Hindlimb muscle (tissue), 1 donor: ENCODE measurements around the gene SUSD1. TPM values are rescaled to one million over a fixed set of nuclear protein-coding genes. Genes with fewer than 3 reads are reported as not detected.

ENCODE experiments used
- DNase-seq: peaks from one replicate; pipeline ENCODE4 v3.0.0-alpha.2; 2013
- polyA plus RNA-seq: library from polyadenylated mRNA; unstranded; fragments of 120-200 nt; gene quantifications from one replicate; pipeline ENCODE4 v1.2.1, GENCODE V29; 2013; ENCODE audit not compliant: insufficient read length

The SUSD1 gene
- polyA plus RNA-seq, 1 donor = 8.5 TPM

GRCh38 chr9:112038017-112038408 is 137.1 kb downstream of the SUSD1 start:
- DNase-seq = no peak

DNA sequence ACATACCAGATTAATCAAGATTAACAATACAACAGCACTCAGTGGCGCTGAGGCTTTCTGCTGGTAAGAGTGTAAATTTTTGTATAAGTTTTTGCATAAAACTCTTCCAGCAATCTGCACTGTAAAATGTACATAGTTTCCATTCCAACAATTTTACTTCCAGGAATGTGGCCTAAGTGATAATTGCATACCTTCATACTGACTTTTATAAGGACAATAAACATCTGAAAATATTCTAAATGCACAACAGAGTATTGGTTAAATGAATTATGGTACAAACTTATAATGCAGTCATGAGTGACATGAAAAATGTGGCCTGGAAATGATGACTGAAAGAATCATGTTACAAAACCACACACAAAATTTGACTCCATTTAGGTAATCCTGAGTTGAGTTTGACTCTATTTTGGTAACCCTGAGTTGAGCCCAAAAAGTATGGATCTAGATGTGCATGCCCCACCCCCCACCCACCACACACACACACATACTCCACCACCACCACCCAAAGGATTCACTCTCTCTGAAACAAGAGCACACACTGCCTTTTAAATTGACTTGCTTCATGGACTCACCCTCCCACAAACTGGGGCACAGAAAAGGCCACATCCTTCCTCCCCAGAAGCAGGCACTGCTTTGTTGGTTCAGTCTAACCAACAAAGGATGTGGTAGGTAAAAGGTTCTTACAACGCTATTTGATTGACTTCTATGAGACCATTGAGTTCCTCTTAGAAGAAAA is 137.6 kb downstream of the SUSD1 start:
- DNase-seq = no peak

DNA sequence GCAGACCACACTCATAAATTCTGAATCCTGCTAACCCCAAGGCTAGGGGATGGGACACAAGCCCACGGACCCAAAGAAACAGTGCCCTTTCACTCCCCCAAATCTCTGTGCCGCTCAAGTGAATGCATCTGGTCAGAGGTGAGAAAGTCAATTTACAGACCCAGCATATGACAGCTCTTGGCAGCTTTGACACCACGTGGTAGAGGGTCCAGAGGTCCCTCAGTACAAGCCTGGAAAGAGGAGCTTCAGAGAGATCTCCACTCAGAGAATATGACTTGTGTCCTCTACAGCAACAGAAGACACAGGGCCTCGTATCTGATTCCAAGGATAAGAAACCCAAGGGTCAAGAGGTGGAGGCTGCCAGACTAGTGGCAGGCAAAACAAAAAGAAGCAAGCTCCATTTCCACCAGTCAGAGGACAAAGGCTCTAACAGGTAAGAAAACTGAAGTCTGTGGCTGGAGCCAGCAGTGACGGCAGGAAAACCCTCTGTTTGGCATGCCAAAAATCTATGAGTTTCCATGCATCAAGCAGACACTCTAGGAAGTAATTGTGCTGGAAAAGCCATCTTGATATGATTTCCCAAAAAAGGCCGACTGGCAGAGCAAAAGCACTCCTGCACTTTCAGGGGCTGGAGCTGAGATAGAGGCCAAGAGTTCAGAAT is 139.8 kb downstream of the SUSD1 start:
- no peak for DNase-seq

- no peak for DNase-seq
These were observed 140.9 kb downstream of the SUSD1 start for GRCh38 chr9:112034216-112034611.

DNA sequence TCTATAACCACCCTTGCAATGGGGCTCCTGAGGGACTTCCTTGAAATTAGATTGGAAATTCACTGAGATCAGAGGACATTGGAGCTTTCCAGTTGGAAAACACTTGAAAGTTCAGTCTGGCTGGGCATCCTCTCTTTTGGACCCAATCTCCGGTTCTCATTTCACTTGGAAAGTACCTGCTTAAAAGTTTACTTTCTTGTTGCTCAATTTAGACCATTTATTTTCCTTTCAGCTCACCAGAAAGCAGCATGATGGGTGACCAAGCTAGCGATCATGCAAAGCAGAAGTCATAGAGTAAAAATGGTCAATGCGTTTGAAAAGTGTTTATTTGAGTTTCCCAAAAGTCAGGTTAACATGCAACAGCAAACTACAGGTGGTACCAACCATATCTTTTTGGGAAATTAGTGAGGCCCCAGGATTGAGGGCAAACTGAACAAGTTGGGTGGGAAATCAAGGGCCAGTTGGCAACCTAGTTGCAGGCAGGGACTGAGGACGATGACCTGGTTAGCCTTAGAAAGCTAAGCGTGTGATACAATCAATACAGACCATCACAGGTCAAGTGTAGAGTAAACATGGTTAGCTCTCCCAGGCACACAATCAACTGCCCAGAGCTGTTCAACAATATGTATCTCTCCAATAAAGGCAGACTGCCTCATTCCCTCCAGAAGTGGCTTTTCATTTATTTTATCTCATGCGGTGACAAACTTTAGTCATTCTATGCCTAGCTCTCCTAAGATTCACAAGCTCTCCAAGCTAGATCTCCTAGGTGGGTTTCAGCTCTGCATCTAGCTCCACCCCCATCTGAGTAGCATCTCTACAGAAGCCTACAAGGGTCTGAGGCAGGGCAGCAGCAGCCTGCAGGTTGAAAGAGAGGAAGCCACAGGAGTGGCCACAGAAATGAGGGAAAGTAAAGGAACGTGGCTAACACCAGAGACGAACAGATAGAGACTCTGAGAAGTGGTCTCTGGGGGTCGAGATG is 141.6 kb downstream of the SUSD1 start:
- no peak for DNase-seq

DNA sequence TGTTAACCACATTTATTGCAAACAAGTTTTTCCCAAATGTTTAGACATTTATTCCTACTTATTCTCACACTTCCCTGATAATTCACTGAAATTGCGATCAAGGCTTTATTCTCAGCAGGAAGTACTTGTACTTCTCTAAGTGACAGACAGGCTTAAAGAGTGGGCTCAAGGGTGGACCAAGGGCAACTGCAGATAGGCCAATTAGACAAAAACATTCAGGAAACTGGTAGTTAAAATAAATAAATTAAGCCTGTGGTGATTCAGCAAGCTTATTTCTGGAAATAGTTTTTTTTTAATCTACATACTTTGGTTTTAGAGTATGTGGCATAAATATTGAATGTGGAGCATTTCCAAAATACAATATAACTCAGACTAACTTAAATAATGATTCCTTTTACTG is 142.4 kb downstream of the SUSD1 start:
- no peak for DNase-seq

DNA sequence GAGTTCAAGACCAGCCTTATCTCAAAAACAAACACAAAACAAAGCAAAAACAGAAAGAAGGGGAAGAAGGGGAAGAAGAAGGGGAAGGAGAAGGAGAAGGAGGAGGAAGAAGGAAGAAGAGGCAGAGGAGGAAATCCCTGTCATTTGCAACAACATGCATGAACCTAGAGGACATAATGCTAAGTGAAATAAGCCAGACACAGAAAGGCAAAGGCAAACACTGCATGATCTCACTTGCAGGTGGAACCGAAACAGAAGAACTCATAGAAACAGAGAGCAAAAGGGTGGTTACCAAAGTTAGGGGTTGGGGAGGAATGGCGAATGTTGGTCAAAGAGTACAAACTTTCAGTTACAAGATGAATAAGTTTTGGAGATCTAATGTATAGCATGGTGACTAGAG is 143.1 kb downstream of the SUSD1 start:
- DNase-seq = no peak

DNA sequence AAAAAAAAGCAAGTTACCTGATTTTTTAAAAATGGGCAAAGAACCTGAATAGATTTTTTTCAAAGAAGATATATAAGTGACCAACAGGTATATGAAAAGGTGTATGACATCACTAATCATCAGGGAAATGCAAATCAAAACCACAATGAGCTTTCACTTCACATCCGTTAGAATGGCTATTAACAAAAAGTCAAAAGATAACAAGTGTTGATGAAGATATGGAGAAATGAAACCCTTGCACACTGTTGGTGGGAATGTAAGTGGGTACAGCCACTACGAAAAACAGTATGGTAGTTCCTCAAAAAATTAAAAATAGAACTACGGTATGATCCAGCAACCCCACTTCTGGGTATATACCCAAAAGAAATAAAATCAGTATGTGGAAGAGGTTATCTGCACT is 143.7 kb downstream of the SUSD1 start:
- no peak for DNase-seq

DNA sequence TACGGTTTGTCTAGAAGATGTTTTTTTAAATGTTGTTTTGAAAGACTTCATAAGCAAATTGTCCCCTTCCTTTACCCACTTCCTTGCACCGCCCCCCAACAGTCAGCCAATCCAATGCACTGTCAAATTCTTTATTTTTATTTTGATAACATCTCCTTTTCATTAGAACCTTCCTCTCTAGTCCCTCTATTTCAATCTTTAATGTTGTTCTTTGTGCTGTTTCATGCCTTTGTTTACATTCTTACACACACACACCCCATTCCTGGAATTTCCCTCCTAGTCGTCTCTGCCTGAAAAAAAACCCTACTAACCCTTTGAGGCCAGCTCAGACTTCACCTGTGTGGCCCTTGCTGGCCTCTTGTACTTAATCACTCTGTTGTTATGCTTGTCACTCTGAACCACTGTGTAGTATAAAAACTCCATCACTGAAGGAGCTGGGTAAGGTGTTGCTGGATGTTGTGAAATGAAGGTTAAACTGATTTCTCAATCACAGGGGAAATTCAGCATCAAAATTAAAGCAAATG is 145.1 kb downstream of the SUSD1 start:
- DNase-seq = no peak

DNA sequence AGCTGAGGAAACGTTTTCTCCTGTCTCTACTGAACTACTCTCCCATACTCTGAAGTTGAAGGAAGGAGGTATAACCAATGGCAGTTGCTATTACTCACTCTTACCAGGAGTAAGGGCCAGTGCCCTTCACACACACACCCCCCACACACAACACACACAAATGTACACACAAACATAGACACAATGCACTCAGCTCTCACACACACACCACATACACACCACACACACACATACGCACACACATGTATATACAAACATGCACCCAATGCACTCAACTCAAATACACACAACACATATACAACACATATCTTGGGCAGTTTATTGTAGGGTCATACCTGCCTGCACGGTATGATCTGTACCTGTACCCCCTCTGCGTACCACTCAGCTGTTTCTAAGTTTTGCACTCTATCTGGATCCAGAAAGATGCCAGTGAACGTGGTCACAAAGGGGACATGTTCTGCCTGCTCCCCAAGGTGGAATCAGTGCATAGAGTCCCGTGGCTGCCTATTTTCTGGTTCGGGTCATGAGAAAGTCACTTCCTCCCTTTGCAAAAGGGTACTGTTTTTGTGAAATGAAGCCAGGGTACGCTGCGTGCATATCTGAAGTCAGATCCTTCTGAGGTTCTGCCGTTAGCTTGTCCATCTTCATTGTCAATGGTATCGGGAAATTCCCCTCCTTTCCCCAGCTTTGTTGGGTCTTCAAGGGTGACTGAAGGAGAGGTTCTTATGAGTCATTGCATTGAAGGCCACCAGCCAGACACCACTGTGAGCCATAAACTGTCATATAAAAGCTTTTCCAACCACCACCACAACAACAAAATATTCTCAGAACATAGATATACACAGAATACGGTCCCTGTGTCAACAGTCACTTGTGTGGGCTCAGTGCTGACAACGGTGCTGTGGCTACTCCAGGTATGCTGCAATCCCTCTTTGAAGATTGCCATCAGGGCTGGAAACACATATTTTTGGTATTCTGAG is 146.6 kb downstream of the SUSD1 start:
- DNase-seq = no peak

GRCh38 chr9:112025850-112026249 is 149.2 kb downstream of the SUSD1 start:
- DNase-seq = no peak

DNA sequence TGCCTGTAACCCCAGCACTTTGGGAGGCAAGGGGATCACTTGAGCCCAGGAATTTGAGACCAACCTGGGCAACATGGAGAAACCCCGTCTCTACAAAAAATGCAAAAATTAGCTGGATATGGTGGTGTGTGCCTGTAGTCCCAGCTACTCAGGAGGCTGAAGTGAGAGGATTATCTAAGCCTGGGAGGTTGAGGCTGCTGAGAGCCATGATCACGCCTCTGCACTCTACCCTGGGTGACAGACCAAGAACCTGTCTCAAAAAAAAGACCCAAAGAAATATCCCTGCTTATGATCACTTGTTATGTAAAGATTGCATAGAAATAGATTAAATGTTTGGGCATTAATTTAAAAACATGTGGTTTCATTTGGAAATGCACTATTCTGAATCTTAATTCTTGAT is 153.4 kb downstream of the SUSD1 start:
- DNase-seq = no peak

DNA sequence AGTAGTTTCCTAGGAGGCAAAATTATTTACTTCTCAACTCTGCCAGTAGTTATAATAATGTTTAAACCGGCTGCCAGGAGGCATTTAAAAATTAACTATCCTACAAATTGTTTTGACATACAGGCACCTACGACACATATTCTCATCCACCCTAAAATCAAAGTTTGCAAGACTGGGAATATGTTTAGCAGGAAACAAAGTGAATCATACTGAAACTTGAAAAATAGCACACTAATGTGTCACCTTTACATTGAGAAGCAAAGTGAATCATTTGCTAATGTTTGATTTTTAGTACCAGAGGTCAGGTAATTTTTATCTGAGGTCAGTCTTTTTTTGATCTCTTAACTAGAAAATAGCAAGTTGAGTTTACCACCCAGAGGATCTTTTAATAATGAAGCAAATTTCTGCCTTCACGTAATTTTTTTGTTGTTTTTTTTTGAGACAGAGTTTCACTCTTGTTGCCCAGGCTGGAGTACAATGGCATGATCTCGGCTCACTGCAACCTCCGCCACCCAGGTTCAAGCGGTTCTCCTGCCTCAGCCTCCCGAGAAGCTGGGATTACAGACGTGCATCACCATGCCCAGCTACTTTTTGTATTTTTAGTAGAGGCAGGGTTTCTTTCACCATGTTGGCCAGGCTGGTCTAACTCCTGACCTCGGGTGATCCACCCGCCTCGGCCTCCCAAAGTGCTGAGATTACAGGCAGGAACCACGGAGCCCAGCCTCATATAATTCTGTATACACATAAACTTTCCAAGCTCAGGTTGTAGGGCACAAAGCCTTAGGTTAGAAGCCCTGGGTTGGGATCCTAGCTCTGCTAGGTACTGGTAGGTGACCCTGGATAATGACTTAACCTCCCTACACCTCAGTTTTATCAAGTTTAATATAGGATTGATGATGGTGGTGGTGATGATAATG is 154.2 kb downstream of the SUSD1 start:
- DNase-seq = no peak

- no peak for DNase-seq
These were observed 157.2 kb downstream of the SUSD1 start for GRCh38 chr9:112017878-112018277.

GRCh38 chr9:112015736-112016135 is 159.4 kb downstream of the SUSD1 start:
- no peak for DNase-seq

- DNase-seq = no peak
These were observed 159.9 kb downstream of the SUSD1 start for GRCh38 chr9:112015149-112015548.

DNA sequence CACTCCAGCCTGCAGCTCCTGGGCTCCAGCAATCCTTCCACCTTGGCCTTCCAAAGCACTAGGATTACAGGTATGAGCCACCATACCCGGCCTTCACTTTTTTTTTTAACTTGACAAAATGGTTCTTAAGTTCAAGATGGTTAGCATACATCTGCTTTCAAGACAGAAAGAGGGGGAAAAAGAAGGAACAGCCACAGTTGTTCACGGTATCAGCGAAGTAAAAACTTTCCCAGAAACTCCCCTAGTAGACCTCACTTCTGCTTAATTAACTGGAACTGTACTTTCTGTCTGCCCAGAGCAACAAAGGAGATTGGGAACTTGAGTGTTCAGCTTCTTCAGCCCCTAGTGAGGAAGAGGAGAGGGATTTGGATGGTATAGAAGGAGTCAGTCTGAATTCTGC is 161.8 kb downstream of the SUSD1 start:
- DNase-seq = no peak

DNA sequence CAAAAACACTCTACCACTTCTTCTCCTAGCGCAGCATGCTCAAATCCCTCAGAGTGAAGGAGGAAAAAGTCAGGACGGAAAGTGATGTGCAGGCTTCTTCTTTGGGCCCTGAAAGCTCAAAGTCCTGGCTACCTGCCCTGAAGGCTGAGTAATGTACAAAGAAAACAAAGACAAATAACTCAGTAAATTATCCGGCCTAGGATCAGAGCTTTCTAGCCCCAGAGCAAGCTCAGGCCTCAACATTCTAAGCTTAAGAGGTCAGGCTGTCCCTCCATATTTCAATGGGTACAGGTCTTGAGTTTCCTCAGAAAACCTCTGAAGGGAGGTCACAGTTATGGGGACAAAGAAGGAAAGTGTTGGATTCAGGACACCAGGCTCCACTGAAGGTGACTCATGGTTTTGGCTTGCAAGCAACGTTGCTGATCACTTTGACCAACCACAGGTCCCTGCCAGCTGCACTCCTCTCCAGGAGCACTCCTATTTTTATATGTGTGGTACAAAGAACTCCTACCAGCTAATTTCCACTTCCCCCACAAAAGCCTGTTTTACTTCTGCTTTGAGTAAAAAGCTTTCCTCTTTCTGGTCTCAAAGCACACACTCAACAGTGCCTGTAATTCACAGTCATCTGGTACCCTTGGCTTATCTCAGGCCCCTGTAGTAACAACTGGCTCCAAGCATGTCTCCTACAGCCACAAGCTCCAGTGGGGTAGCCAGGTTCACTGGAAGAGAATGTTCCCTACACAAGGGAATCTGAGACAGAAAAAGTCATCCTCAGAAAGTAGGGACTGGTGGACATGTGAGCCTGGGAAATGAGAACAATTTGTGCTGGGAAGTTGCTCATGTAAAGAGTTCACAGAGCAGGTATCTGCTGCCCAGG is 162.8 kb downstream of the SUSD1 start:
- peak; percentile 18 for DNase-seq

- DNase-seq = no peak
These were observed 164.0 kb downstream of the SUSD1 start for GRCh38 chr9:112011051-112011620.
